Measurements from ENCODE around the gene MAP3K2.

The MAP3K2 gene

DNA sequence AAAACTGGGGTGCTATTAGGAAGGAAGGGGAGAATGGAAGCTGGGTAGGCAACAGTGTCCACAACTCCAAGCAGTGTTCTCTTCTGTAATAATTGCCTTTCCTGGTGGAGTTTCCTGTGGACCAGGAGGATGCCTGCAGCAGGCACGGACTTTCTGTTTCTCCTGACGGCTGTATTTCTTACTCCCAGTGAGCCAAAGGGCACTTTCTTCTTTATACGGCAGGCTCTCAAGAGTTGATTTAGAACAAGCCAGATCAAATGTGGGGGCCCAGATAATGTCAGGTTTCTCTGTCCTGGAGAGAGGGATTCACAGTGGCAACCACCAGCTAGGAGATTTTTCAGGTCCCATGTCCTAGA lies 17.5 kb upstream of the MAP3K2 start:
- TF ChIP-seq, protein P1, sequence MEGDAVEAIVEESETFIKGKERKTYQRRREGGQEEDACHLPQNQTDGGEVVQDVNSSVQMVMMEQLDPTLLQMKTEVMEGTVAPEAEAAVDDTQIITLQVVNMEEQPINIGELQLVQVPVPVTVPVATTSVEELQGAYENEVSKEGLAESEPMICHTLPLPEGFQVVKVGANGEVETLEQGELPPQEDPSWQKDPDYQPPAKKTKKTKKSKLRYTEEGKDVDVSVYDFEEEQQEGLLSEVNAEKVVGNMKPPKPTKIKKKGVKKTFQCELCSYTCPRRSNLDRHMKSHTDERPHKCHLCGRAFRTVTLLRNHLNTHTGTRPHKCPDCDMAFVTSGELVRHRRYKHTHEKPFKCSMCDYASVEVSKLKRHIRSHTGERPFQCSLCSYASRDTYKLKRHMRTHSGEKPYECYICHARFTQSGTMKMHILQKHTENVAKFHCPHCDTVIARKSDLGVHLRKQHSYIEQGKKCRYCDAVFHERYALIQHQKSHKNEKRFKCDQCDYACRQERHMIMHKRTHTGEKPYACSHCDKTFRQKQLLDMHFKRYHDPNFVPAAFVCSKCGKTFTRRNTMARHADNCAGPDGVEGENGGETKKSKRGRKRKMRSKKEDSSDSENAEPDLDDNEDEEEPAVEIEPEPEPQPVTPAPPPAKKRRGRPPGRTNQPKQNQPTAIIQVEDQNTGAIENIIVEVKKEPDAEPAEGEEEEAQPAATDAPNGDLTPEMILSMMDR (conservative IDR thresholded peaks at IDR 0.05; ENCODE audit: low read depth, low read length), result no peak
- DNase-seq (ENCODE audit: low read depth), result no peak
- H3K4me3 ChIP-seq (ENCODE audit: low read depth, low read length), result no peak overlapping the region

DNA sequence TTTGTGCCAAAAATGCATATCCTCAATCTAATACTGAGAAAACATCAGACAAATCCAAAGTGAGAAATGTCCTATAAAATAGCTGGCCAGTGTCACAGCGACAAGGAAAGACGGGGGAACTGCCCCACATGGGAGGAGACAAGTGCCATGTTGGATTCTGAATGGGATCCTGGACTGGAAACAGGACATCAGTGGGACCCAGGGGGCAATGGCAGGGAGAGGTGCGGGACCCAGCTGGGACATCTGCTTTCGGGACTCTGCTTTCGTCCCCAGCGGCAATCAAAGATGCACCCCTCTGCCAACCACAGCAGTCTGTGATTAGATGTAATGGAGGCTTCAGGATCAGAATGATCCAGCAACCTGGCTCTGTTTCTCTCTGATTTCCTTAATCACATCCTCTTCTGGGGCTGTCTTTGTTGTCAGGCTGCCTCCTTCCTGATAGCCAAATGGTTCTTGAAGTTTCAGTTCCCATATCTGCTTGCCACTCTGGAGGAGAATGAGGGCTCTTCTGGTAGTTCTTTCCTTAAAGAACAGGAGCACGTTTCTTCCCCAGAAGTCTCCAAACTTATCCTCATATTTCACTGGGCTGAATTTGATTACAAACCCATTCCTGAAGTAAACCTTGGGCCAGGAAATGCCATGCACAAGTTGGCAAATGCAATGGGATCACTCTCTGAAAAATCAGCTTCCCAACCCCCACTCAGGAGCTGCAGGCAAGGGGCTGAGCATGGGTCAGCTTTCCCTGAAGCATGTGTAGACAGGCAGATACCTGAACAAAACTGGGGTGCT lies 16.9 kb upstream of the MAP3K2 start:
- H3K4me3 ChIP-seq (ENCODE audit: low read depth, low read length), result no peak overlapping the region
- TF ChIP-seq, protein P1 (conservative IDR thresholded peaks at IDR 0.05; ENCODE audit: low read depth, low read length), result no peak
- no peak for DNase-seq (ENCODE audit: low read depth)

DNA sequence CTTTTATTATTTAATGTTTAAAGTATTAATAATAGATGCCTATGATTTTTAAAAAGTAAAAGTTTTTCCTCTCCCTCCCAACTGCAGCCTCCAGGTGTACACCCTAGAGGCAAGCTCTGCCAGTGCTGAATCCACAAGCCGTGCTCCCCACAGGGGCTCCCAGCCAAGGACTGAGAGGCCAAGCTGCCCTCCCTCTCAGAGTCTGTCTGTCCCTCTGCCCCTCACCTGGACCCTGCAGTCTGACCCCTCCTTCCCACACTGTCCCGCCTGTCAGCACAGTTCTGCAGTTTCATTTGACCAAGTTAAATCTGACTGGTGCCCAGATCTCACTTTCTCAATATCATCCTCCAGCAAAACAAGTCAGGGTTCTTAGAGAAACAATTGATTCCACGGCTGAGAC lies 15.7 kb upstream of the MAP3K2 start:
- TF ChIP-seq, protein P1 (conservative IDR thresholded peaks at IDR 0.05; ENCODE audit: low read depth, low read length), result no peak
- no peak for DNase-seq (ENCODE audit: low read depth)

DNA sequence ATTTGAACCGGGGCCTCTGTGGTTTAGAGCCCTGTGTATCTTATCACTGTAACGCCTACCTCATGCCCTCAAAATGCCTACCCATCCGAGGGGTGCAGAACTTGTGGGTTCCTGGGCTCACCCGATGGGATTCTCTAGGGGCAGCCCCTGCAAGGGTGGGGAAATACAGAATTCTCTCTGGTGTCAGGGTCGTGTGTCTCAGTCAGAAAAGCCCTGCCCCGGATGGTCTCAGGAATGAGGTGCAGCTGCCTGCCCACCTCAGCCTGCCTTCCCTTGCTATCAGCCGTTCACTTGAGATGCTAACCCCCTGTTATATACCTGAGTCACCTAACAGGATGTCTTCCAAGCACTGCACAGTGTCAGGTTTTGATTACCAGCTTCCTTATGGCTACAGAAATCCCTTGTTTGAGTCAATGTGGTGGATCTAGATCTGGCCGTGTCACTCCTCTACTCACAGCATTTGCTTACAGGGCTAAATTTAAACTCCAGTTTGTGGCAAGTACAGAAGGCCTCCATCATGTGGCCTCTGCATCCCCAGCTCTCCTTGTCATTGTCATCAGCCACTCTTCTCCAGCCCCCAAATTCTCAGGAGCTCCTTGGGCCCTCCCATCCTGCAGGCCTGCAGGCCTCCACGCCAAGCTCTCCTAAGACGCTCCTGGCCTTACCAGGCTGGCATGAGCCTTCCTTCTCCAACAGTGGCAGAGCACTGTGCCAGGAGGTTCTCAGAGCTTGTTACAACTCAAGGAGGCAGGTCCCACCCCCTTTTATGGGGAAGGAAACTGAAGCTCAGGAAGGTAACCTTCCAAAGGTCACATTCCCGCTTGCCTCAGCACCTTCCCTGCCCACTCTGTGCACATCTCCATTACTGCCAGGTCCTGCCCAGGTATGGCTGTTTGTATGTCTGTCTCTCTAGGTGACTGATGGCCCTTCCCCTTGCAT lies 14.3 kb upstream of the MAP3K2 start:
- TF ChIP-seq, protein P1 (conservative IDR thresholded peaks at IDR 0.05; ENCODE audit: low read depth, low read length), result no peak
- no peak overlapping the region for H3K4me3 ChIP-seq (ENCODE audit: low read depth, low read length)
- DNase-seq (ENCODE audit: low read depth), result no peak

More for the DNA sequence above, 15.7 kb upstream of the MAP3K2 start:
- H3K4me3 ChIP-seq (ENCODE audit: low read depth, low read length), result no peak overlapping the region

DNA sequence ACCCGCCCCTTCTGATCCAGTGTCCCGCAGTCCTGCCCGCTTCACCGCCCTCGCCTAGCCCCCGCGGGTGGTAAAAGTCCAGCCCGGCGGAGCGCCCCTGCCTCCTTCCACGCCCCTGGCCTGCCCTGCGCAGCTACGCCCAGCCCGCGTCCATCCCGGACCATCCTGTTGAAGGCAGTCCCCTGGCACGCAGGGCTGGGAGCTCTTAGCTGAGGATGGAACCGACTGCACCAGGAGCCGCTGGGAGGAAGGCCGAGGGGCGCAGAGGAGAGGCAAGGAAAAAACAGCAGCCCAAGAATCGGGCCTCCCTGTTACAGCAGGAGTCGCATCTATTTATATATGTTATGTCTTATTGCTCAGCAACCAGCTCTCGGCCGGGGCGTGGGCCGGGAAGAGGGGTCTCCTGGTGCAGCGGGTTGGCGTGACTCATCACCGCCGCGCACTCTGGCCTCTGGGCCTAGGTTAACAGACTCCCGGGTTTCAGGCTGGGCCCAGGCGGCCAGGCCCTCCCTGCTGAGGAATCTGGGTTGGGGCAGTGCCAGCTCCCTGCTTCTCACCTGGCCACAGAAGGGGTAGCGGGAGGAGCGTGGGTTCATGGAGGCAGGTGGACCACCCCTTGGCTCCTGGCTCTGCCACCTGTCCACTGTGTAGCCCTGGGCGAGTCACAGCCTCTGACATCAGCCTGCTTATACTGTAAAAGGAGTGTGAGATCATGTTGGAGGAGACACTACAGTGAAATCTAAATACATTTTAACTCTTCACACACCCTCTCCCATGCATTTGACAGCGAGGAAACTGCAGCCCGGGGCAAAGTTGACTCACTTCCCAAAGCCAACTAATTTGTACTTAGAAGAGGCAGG lies 13.4 kb upstream of the MAP3K2 start:
- H3K4me3 ChIP-seq (ENCODE audit: low read depth, low read length), result peak overlapping the region; percentile 29
- peak; percentile 68 for DNase-seq (ENCODE audit: low read depth)
- TF ChIP-seq, protein P1 (conservative IDR thresholded peaks at IDR 0.05; ENCODE audit: low read depth, low read length), result no peak

DNA sequence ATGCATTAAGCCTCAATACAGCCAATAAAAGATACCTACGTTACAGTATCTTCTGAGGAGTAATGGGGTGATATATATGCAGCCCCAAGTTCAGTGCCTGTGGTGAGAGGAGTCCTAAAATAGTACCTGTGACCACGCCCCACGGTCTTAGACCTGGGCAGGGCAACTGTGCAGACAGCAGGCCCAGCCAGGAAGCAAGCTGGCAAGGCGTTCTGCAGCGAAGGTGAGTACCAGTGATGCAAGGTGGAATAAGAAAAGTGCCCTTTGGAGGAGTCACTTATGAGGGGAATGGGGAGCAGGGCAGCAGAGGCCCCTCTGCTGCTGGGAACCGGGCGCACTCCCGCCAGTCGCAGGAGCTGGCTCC lies 12.7 kb upstream of the MAP3K2 start:
- DNase-seq (ENCODE audit: low read depth), result no peak
- peak overlapping the region; percentile 29 for H3K4me3 ChIP-seq (ENCODE audit: low read depth, low read length)
- TF ChIP-seq, protein P1 (conservative IDR thresholded peaks at IDR 0.05; ENCODE audit: low read depth, low read length), result no peak

All from choroid plexus epithelial cell (primary cell).